Panc1 (cell line): ENCODE results near the gene RBMS1.

ENCODE experiments used
- CTCF ChIP-seq: fragments of 450-650 bp; IDR thresholded peaks from 2 replicates; pipeline ENCODE4 v1.5.1; 2017; ENCODE audit warnings: mild to moderate bottlenecking
- POLR2AphosphoS5 ChIP-seq: IDR thresholded peaks from 2 replicates; pipeline ENCODE4 v1.6.1; 2012; ENCODE audit warnings: mild to moderate bottlenecking, low read depth, low read length, moderate library complexity
- SIN3A ChIP-seq: IDR thresholded peaks from 2 replicates; pipeline ENCODE4 v1.6.1; 2012; ENCODE audit warnings: low read depth, mild to moderate bottlenecking, low read length, moderate library complexity, borderline replicate concordance; ENCODE audit not compliant: insufficient read depth

- TF ChIP-seq CTCF (no peak), POLR2AphosphoS5 (no peak), SIN3A (no peak)
Measured at GRCh38 chr2:160349306-160349705, 144.3 kb downstream of the RBMS1 start.
